Astrocyte of the cerebellum (primary cell): ENCODE results near the gene SH3RF3.

Experiments
- DNase-seq: peaks from one replicate; pipeline ENCODE4 v3.0.0-alpha.2; 2011; ENCODE audit warnings: low read depth
- H3K4me3 ChIP-seq: 2 replicates; pipeline ENCODE4 v1.5.1; 2011; ENCODE audit warnings: mild to moderate bottlenecking, low read depth, low read length, moderate library complexity
- CTCF ChIP-seq: IDR thresholded peaks from 2 replicates; pipeline ENCODE4 v1.5.1; 2012; ENCODE audit warnings: low read length, low read depth, moderate library complexity, mild to moderate bottlenecking; ENCODE audit errors: missing control alignments
- in situ Hi-C: cut with HindIII; loops from 2 replicates; pipeline ENCODE4 v1.10.0; 2017; ENCODE audit warnings: low sequenced_read_pairs

Gene SH3RF3

GRCh38 chr2:109321570-109321969 is 192.6 kb downstream of the SH3RF3 start:
- no peak for DNase-seq
- no peak overlapping the region for H3K4me3 ChIP-seq
- in situ Hi-C loops, result no loop called here
- TF ChIP-seq CTCF, result no peak

- TF ChIP-seq CTCF, result no peak
- DNase-seq, result peak; percentile 87
- in situ Hi-C loops, result no loop called here
- no peak overlapping the region for H3K4me3 ChIP-seq
Measured at GRCh38 chr2:109322111-109322510, 193.1 kb downstream of the SH3RF3 start.

GRCh38 chr2:109322641-109323040 is 193.6 kb downstream of the SH3RF3 start:
- in situ Hi-C loops, result no loop called here
- H3K4me3 ChIP-seq, result no peak overlapping the region
- TF ChIP-seq CTCF, result no peak
- DNase-seq, result no peak

GRCh38 chr2:109324861-109325260 is 195.9 kb downstream of the SH3RF3 start:
- no peak overlapping the region for H3K4me3 ChIP-seq
- TF ChIP-seq CTCF, result no peak
- DNase-seq, result peak; percentile 96
- in situ Hi-C loops, result no loop called here

DNA sequence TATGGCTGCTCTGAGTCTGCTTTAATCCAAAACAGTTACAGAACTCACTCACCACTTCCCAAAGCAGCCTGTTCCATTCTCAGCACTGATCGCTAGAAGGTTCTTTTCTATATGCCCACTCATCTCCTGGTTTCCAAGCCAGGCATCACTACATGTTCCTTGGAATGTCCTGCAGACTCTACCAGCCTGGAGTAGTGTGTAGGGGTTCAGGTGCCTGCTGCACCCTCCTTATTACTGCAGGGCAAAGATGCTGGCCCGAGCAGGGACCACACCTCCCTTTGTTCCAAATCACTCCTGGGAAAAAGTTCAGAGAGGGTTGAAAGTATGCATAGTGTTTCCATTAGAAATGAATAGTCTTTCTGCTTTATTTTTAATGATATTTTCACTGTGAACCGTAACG is 196.6 kb downstream of the SH3RF3 start:
- in situ Hi-C loops, result no loop called here
- no peak overlapping the region for H3K4me3 ChIP-seq
- TF ChIP-seq CTCF, result no peak

GRCh38 chr2:109326306-109326705 is 197.3 kb downstream of the SH3RF3 start:
- in situ Hi-C loops, result no loop called here
- no peak for DNase-seq
- TF ChIP-seq CTCF, result no peak
- no peak overlapping the region for H3K4me3 ChIP-seq

More for the DNA sequence above, 196.6 kb downstream of the SH3RF3 start:
- no peak for DNase-seq

- peak; percentile 60 for DNase-seq
- TF ChIP-seq CTCF, result no peak
- H3K4me3 ChIP-seq, result no peak overlapping the region
- in situ Hi-C loops, result no loop called here
Measured at GRCh38 chr2:109330056-109330455, 201.1 kb downstream of the SH3RF3 start.
